Stimulated activated CD8-positive, alpha-beta memory T cell treated with anti-CD3 and anti-CD28 coated beads, Interleukin-12 subunit alpha, Interleukin-12 subunit beta, amount 100 ng/mL, for 1 hour (primary cell): Measurements from ENCODE around the gene ABCC2.
"Not testable (repeated sequence)": the region's sequence is repeated elsewhere in the genome, so short reads cannot be mapped to it uniquely, and the experiment has no call there.

ENCODE experiments used
- DNase-seq: peaks from one replicate; pipeline ENCODE4 v3.0.0-alpha.2; 2020; ENCODE audit warnings: low read depth

The ABCC2 gene

GRCh38 chr10:99782447-99783286, at the start of gene ABCC2:
Gene ABCC2 (plus strand): TSS chr10:99782640. CDS start chr10:99782845, 205 bp downstream.
- no peak for DNase-seq

- DNase-seq, result no peak
These were observed 49.1 kb upstream of the ABCC2 start for GRCh38 chr10:99733366-99733765.

- DNase-seq, result not testable (repeated sequence)
These were observed 48.3 kb upstream of the ABCC2 start for GRCh38 chr10:99734111-99734510.

GRCh38 chr10:99740260-99740659, 42.2 kb upstream of the ABCC2 start:
- DNase-seq, result no peak

- DNase-seq, result no peak
These were observed 41.4 kb upstream of the ABCC2 start for GRCh38 chr10:99740933-99741559.

GRCh38 chr10:99742254-99742653, 40.2 kb upstream of the ABCC2 start:
- no peak for DNase-seq

GRCh38 chr10:99742701-99743100, 39.7 kb upstream of the ABCC2 start:
- DNase-seq, result no peak

GRCh38 chr10:99743841-99744240, 38.6 kb upstream of the ABCC2 start:
- no peak for DNase-seq

- DNase-seq, result not testable (repeated sequence)
These were observed 36.3 kb upstream of the ABCC2 start for GRCh38 chr10:99746166-99746565.

- no peak for DNase-seq
These were observed 33.5 kb upstream of the ABCC2 start for GRCh38 chr10:99748823-99749451.

GRCh38 chr10:99750641-99751040, 31.8 kb upstream of the ABCC2 start:
- DNase-seq, result no peak

- DNase-seq, result no peak
These were observed 27.8 kb upstream of the ABCC2 start for GRCh38 chr10:99754670-99755069.

GRCh38 chr10:99756159-99756558, 26.3 kb upstream of the ABCC2 start:
- no peak for DNase-seq

GRCh38 chr10:99758211-99758891, 24.1 kb upstream of the ABCC2 start:
- no peak for DNase-seq

GRCh38 chr10:99760321-99760720, 22.1 kb upstream of the ABCC2 start:
- DNase-seq, result no peak

GRCh38 chr10:99761365-99761764, 21.1 kb upstream of the ABCC2 start:
- no peak for DNase-seq

- DNase-seq, result no peak
These were observed 16.7 kb upstream of the ABCC2 start for GRCh38 chr10:99765672-99766301.

GRCh38 chr10:99766302-99766681, 16.1 kb upstream of the ABCC2 start:
- no peak for DNase-seq

GRCh38 chr10:99767901-99768300, 14.5 kb upstream of the ABCC2 start:
- DNase-seq, result no peak

GRCh38 chr10:99768556-99768955, 13.9 kb upstream of the ABCC2 start:
- no peak for DNase-seq

- DNase-seq, result no peak
These were observed 12.7 kb upstream of the ABCC2 start for GRCh38 chr10:99769706-99770105.

GRCh38 chr10:99770408-99771045, 11.9 kb upstream of the ABCC2 start:
- DNase-seq, result no peak
